ENCODE data around the gene CEP55.

CEP55 gene

DNA sequence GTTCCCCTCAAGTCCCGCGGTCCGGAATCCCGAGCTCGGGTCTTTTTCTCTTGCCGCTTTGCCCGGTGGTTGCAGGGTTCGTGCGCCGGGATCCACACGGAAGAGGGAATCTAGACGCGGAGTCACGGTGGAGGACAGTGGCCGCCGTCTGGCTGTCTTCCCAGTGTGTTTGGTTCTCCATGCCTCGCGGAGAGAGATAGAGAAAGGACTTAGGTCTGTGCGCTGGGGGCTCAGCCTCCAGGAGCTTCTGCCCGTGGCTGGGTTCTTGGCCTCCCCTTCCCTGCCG, 71.6 kb downstream of the CEP55 start:
- DNase-seq, result no peak

- no peak for DNase-seq
These were observed 74.0 kb downstream of the CEP55 start for GRCh38 chr10:93570383-93570782.

DNA sequence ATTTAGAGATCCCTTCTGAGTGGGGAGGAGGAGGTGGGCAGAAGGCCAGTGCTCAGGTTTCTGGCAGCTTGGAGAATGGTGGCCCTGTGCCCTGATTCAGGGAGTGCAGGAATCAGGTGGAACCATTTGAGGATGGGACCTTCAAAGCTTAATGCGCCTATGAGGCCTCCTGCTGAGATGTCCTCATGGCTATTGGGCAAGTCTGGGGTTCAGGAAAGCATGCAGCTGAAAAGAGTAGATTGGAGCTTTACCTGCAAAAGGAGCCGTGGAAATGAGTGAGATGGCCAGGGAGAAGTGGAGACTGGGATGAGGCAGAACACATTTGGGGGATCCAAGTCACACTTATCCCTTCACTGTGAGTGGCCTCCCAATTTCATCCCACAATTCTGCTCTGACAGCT, 76.2 kb downstream of the CEP55 start:
- no peak for DNase-seq

- DNase-seq, result no peak
These were observed 76.9 kb downstream of the CEP55 start for GRCh38 chr10:93573051-93573909.

GRCh38 chr10:93573924-93574323, 77.5 kb downstream of the CEP55 start:
- DNase-seq, result no peak

DNA sequence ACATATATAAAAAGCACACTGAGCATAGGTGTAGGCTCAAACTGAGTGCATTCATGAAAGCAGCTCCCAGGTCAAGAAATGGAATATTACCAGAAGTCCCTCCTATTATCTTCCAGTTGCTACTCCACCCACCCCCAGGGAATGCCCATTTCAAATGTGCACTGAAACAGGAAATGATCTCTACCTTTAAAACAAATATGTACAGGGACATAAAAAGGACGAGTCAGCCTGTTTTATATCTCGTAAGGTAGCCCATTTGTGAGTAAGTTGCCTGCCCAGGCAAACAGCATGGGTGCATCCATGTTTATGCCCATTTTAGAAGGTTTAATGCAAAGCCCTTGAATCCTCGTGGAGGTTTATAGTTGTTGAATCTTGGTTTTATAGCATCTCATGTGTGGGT, 80.5 kb downstream of the CEP55 start:
- peak; percentile 48 for DNase-seq

DNA sequence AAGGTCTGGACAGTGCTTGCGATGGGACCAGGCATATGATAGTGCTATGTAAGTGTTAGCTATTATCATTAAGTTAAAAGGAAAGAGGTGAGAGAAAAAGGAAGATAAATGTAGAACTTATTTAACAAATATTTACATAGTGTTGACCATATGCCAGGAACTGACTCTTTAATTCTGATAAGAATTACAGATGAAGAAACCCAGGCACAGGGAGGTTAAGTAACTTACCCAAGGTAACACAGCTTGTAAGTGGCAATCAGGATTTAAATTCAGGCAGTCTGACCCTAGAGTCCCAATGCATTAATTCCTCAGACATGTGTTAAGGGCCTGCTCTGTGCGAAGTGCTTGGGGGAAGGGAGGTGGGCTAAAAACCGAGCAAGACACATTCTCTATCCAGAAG, 81.2 kb downstream of the CEP55 start:
- no peak for DNase-seq
